Panc1 (cell line): Measurements from ENCODE around the gene GID8.

Experiments used
- POLR2AphosphoS5 ChIP-seq: IDR thresholded peaks from 2 replicates; pipeline ENCODE4 v1.6.1; 2012; ENCODE audit warnings: mild to moderate bottlenecking, low read depth, low read length, moderate library complexity
- TF ChIP-seq, protein P1 (sequence below): fragments of 450-650 bp; IDR thresholded peaks from 2 replicates; pipeline ENCODE4 v1.5.1; 2017; ENCODE audit warnings: mild to moderate bottlenecking
- TF ChIP-seq, protein P2 (sequence below), 2 experiments: IDR thresholded peaks; 2 replicates each; pipeline ENCODE4 v1.6.1; 2011 to 2012; ENCODE audit warnings: low read depth in 2 of 2, control low read depth in 1 of 2, low read length in 1 of 2, mild to moderate bottlenecking in 1 of 2, moderate library complexity in 1 of 2; ENCODE audit not compliant: insufficient read depth in 1 of 2

DNA sequence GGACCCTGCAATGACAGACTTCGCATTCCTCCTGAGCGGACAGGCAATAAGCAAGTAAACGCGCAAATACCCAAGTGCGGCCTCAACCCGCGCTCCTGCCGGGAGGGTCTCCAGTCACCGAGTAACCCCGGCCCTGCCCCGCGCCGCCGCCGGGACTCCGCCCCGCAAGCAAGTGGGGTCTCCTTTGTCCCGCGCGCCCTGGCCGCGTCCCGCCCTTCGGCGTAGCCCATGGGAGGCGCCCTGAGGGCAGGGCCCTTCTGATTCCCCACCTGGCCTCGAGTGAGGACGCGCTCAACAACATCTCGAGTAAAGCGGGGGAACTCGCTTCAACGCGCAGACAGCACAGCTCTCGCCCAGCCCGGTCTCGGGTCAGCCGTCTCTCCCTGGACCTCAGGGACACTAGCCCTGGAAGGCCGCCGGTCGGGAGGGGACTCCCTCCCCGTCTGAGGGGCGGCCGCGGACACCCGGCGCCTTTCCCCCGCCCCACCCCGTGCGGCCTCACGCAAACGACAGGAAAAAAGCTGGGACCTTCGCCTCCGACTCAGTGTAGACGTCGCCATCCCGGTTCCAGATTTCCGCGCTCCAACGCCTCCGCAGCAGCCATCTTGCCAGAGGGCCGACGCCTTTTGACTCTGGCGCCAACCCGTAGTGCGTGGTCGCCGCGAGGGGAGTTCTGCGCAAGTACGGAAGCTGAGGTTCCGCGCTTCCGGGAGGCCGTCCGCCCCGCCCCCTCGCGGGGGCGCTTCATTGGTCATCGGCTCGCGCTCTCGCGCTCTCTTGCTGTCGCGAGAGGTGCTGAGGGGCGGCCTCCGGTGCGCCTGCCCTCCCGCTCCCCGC, 461 bp upstream of the GID8 start:
- TF ChIP-seq, protein P1, sequence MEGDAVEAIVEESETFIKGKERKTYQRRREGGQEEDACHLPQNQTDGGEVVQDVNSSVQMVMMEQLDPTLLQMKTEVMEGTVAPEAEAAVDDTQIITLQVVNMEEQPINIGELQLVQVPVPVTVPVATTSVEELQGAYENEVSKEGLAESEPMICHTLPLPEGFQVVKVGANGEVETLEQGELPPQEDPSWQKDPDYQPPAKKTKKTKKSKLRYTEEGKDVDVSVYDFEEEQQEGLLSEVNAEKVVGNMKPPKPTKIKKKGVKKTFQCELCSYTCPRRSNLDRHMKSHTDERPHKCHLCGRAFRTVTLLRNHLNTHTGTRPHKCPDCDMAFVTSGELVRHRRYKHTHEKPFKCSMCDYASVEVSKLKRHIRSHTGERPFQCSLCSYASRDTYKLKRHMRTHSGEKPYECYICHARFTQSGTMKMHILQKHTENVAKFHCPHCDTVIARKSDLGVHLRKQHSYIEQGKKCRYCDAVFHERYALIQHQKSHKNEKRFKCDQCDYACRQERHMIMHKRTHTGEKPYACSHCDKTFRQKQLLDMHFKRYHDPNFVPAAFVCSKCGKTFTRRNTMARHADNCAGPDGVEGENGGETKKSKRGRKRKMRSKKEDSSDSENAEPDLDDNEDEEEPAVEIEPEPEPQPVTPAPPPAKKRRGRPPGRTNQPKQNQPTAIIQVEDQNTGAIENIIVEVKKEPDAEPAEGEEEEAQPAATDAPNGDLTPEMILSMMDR, result no peak
- TF ChIP-seq, protein P2, sequence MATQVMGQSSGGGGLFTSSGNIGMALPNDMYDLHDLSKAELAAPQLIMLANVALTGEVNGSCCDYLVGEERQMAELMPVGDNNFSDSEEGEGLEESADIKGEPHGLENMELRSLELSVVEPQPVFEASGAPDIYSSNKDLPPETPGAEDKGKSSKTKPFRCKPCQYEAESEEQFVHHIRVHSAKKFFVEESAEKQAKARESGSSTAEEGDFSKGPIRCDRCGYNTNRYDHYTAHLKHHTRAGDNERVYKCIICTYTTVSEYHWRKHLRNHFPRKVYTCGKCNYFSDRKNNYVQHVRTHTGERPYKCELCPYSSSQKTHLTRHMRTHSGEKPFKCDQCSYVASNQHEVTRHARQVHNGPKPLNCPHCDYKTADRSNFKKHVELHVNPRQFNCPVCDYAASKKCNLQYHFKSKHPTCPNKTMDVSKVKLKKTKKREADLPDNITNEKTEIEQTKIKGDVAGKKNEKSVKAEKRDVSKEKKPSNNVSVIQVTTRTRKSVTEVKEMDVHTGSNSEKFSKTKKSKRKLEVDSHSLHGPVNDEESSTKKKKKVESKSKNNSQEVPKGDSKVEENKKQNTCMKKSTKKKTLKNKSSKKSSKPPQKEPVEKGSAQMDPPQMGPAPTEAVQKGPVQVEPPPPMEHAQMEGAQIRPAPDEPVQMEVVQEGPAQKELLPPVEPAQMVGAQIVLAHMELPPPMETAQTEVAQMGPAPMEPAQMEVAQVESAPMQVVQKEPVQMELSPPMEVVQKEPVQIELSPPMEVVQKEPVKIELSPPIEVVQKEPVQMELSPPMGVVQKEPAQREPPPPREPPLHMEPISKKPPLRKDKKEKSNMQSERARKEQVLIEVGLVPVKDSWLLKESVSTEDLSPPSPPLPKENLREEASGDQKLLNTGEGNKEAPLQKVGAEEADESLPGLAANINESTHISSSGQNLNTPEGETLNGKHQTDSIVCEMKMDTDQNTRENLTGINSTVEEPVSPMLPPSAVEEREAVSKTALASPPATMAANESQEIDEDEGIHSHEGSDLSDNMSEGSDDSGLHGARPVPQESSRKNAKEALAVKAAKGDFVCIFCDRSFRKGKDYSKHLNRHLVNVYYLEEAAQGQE (IDR thresholded peaks at IDR 0.05; ENCODE audit: insufficient read depth in 1 of 2, low read depth in 2 of 2, low read length in 1 of 2), result no peak
- TF ChIP-seq POLR2AphosphoS5, result peak; percentile 90
